SK-N-DZ (cell line): ENCODE results near the gene SLFN14.
"Not testable (repeated sequence)": the region's sequence is repeated elsewhere in the genome, so short reads cannot be mapped to it uniquely, and the experiment has no call there.

Experiments used
- DNase-seq: peaks from one replicate; pipeline ENCODE4 v3.0.0-alpha.2; 2015; ENCODE audit warnings: low spot score
- small RNA-seq, 2 experiments: library from RNA; depleted of rRNA; stranded (forward); fragments of <200 nt; gene quantifications; one replicate each; pipeline ENCODE3, GENCODE V24; 2014

SLFN14 gene

DNA sequence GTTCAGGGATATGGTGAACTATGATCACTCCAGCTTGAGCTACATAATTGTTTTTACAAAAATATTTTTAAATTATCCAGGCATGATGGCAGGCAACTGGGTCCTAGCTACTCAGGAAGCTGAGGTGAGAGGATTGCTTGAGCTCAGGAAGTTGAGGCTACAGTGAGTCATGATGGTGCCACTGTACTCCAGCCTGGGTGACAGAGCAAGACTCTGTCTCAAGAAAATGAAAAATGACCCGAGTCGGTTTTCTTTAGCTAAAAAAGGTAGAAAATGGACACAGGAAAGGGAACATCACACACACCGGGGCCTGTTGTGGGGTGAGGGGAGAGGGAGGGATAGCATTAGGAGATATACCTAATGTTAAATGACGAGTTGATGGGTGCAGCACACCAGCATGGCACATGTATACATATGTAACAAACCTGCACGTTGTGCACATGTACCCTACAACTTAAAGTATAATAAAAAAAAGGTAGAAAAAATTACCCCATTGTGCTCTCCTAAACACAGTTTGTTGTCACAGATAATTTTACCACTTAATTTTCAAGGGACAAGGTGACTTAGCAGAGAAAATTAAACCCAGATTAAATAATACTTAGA lies 38.9 kb downstream of the SLFN14 start:
- not testable (repeated sequence) for DNase-seq

DNA sequence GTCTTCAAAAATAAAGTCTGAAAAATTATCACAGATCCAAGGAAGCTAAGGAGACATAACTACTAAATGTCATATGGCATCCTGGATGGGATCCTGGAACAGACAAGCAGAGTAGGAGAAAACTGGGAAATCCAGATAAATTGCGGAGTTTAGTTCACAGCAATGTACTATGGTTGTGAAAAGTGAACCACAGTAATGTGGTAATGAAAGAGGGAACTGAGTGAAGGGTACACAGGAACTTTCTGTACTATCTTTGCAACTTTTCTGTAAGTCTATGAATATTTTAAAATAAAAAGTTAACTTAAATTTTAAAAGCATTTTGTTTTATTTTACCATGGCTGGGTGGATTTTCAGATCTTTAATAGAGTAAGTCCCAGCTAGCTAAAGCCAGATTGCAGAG lies 39.5 kb downstream of the SLFN14 start:
- DNase-seq = no peak

GRCh38 chr17:35519906-35520442 lies 40.6 kb downstream of the SLFN14 start:
- no peak for DNase-seq

DNA sequence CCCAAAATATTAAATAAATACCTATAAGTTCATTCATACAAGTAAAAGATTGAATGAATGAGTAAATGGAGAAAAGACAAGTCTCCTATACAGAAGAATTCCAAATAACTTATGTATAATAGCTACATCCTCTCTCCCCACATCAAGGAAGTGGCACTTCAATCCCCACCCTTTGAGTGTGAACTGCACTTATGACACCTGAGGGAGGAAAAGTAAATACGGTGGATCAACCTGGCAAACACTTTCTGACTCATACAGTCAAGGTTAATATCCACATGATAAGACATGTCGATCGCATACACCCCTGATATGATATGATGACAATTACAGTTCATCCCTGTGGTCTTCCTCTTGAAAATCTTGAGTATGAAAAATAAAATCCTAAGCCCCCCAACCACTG lies 41.2 kb downstream of the SLFN14 start:
- no peak for DNase-seq

GRCh38 chr17:35518431-35518830 lies 42.2 kb downstream of the SLFN14 start:
- not testable (repeated sequence) for DNase-seq

GRCh38 chr17:35515027-35515426 lies 45.6 kb downstream of the SLFN14 start:
- DNase-seq = no peak

DNA sequence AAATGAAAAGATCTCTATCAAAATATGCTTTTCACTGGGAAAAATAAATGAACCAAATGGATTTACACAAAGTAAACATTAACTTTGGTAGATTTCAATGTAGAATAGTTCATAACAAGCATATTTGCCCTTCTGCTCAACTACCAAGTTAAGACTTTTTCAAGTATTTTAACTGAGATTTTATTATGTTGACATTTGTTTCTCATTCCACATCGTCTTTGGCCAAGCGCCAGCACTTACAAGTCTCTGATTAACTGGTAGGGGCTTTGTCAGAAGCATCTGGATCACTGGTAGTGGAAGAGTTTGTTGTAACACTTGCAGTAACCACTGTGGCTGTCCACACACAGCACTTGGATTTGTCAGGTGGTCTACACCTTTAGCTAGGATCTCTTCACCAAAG lies 46.1 kb downstream of the SLFN14 start:
- no peak for DNase-seq

Small RNAs within 50 kb of the gene (small RNA-seq; reads per million reads assigned to genes)
- 0 reads per million in 2 experiments for gene AC004134.1
- 0 reads per million in 2 experiments for gene AC015911.1
- 25.3 to 68.9 reads per million in 2 experiments for gene SNORD7
